ENCODE results near the gene KANSL3.
"Not testable (repeated sequence)": the region's sequence is repeated elsewhere in the genome, so short reads cannot be mapped to it uniquely, and the experiment has no call there.

The KANSL3 gene

DNA sequence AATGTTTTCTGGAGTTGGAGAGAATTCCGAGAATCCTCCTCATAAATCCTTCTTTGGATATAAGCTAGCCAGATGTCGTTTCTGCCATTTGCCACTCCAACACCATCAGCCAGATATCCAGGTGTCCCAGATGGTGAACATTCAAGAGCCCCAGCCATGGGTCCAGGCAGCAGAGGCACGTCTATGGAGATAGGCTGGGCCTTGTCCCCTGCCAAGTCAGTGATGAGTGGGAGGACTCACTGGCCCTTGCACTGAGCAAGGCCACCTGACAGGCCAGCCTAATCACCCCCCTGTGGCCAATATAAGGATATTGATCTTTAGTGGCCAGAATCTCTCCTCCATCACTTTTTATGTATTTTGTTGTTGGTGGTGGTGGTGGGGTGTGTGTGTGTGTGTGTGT lies 73.5 kb downstream of the KANSL3 start:
- TF ChIP-seq, protein P1, sequence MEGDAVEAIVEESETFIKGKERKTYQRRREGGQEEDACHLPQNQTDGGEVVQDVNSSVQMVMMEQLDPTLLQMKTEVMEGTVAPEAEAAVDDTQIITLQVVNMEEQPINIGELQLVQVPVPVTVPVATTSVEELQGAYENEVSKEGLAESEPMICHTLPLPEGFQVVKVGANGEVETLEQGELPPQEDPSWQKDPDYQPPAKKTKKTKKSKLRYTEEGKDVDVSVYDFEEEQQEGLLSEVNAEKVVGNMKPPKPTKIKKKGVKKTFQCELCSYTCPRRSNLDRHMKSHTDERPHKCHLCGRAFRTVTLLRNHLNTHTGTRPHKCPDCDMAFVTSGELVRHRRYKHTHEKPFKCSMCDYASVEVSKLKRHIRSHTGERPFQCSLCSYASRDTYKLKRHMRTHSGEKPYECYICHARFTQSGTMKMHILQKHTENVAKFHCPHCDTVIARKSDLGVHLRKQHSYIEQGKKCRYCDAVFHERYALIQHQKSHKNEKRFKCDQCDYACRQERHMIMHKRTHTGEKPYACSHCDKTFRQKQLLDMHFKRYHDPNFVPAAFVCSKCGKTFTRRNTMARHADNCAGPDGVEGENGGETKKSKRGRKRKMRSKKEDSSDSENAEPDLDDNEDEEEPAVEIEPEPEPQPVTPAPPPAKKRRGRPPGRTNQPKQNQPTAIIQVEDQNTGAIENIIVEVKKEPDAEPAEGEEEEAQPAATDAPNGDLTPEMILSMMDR (IDR thresholded peaks at IDR 0.05; ENCODE audit: insufficient read depth, low read depth, low read length, missing control alignments), result no peak
- no peak overlapping the region for H3K4me3 ChIP-seq (ENCODE audit: low read length)
- DNase-seq (ENCODE audit: low read depth), result no peak

- DNase-seq (ENCODE audit: low read depth), result no peak
- no peak overlapping the region for H3K4me3 ChIP-seq (ENCODE audit: low read length)
- TF ChIP-seq, protein P1 (IDR thresholded peaks at IDR 0.05; ENCODE audit: insufficient read depth, low read depth, low read length, missing control alignments), result no peak
Observed at GRCh38 chr2:96564026-96564425, 74.1 kb downstream of the KANSL3 start.

DNA sequence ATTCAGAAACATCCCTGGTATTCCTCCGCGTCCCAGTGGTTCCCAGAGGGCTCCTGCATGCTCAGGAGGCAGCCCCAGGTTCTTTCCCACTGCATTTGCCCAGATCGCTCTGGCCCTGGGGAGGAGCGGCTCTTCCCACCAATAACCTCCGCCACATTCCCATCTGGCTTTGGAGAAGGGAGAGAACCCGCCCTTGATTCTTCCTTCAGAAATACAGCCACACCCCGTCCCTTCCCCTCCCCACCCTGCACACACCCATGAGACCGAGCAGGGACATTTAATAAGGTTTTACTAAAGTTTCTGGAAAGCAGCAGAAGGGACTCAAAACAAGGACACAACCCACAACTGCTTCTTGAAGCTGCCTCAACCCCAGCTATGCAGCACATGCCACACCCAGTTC lies 79.6 kb downstream of the KANSL3 start:
- TF ChIP-seq, protein P1 (IDR thresholded peaks at IDR 0.05; ENCODE audit: insufficient read depth, low read depth, low read length, missing control alignments), result no peak
- no peak for DNase-seq (ENCODE audit: low read depth)
- H3K4me3 ChIP-seq (ENCODE audit: low read length), result no peak overlapping the region

GRCh38 chr2:96558061-96558460 lies 80.1 kb downstream of the KANSL3 start:
- no peak for DNase-seq (ENCODE audit: low read depth)
- H3K4me3 ChIP-seq (ENCODE audit: low read length), result no peak overlapping the region
- TF ChIP-seq, protein P1 (IDR thresholded peaks at IDR 0.05; ENCODE audit: insufficient read depth, low read depth, low read length, missing control alignments), result no peak

GRCh38 chr2:96557421-96557820 lies 80.7 kb downstream of the KANSL3 start:
- not testable (repeated sequence) for H3K4me3 ChIP-seq (ENCODE audit: low read length); DNase-seq (ENCODE audit: low read depth)

- TF ChIP-seq, protein P1 (IDR thresholded peaks at IDR 0.05; ENCODE audit: insufficient read depth, low read depth, low read length, missing control alignments), result no peak
- peak; percentile 99 for DNase-seq (ENCODE audit: low read depth)
- no peak overlapping the region for H3K4me3 ChIP-seq (ENCODE audit: low read length)
Observed at GRCh38 chr2:96556441-96557330, 81.4 kb downstream of the KANSL3 start.

- TF ChIP-seq, protein P1 (IDR thresholded peaks at IDR 0.05; ENCODE audit: insufficient read depth, low read depth, low read length, missing control alignments), result no peak
- H3K4me3 ChIP-seq (ENCODE audit: low read length), result no peak overlapping the region
- DNase-seq (ENCODE audit: low read depth), result no peak
Observed at GRCh38 chr2:96555146-96555610, 82.9 kb downstream of the KANSL3 start.

Measured in epithelial cell of esophagus (primary cell).